Karpas-422 (cell line): Measurements from ENCODE around the gene XRCC1. TPM values are rescaled to one million over a fixed set of nuclear protein-coding genes. Genes with fewer than 3 reads are reported as not detected.

Experiments
- DNase-seq: peaks from one replicate; pipeline ENCODE4 v3.0.0-alpha.2; 2015
- H2AFZ ChIP-seq: fragments of 200-600 bp; sonication (generic); 2 replicates; pipeline ENCODE4 v1.6.1; 2014; ENCODE audit warnings: antibody characterized with exemption, low read length, mixed read lengths
- H3K27ac ChIP-seq: fragments of 200-600 bp; sonication (generic); 2 replicates; pipeline ENCODE4 v1.5.1; 2014; ENCODE audit warnings: mild to moderate bottlenecking, low read length, moderate library complexity
- H3K27me3 ChIP-seq: fragments of 200-600 bp; sonication (generic); 2 replicates; pipeline ENCODE4 v1.6.1; 2014; ENCODE audit warnings: low read length, mixed read lengths
- H3K36me3 ChIP-seq: fragments of 200-600 bp; sonication (generic); 2 replicates; pipeline ENCODE4 v1.6.1; 2014; ENCODE audit warnings: low read length, mixed read lengths; ENCODE audit not compliant: insufficient read depth
- H3K4me1 ChIP-seq: fragments of 200-600 bp; sonication (generic); 2 replicates; pipeline ENCODE4 v1.6.1; 2014; ENCODE audit warnings: mild to moderate bottlenecking, low read length, mixed read lengths
- H3K4me2 ChIP-seq: fragments of 200-600 bp; sonication (generic); 2 replicates; pipeline ENCODE4 v1.6.1; 2014; ENCODE audit warnings: low read length, low read depth, mild to moderate bottlenecking; ENCODE audit not compliant: poor library complexity, severe bottlenecking
- H3K4me3 ChIP-seq: fragments of 200-600 bp; sonication (generic); 2 replicates; pipeline ENCODE4 v1.5.1; 2014; ENCODE audit warnings: mild to moderate bottlenecking, antibody characterized with exemption, low read length, mixed read lengths
- H3K79me2 ChIP-seq: fragments of 200-600 bp; sonication (generic); 2 replicates; pipeline ENCODE4 v1.6.1; 2014; ENCODE audit warnings: mild to moderate bottlenecking, low read length, mixed read lengths
- H3K9ac ChIP-seq: fragments of 200-600 bp; sonication (generic); 2 replicates; pipeline ENCODE4 v1.6.0; 2014; ENCODE audit warnings: low read length
- H3K9me2 ChIP-seq: fragments of 200-600 bp; sonication (generic), shearing (Covaris generic); replicated peaks from 2 replicates; pipeline ENCODE4 v1.6.0; 2014; ENCODE audit warnings: mild to moderate bottlenecking, low read length, moderate library complexity; ENCODE audit not compliant: insufficient read depth
- H3K9me3 ChIP-seq: fragments of 300-700, 200-600 bp; sonication (generic); 2 replicates; pipeline ENCODE4 v1.6.1; 2014; ENCODE audit warnings: low read length, mixed read lengths
- H4K20me1 ChIP-seq: fragments of 200-600 bp; sonication (generic); 2 replicates; pipeline ENCODE4 v1.6.1; 2014; ENCODE audit warnings: mild to moderate bottlenecking, antibody characterized with exemption, low read length, low read depth; ENCODE audit not compliant: insufficient read depth
- total RNA-seq: library from RNA; depleted of rRNA; stranded (reverse); fragments of >200 nt; shearing (Covaris generic); gene quantifications from 2 replicates; pipeline ENCODE4 v1.2.3, GENCODE V29; 2014; ENCODE audit warnings: low replicate concordance

Gene XRCC1
- total RNA-seq, 1 experiment from 2014 or later, result 40.6 TPM

GRCh38 chr19:43574424-43575155 lies 737 bp downstream of the XRCC1 start:
- Histone ChIP-seq H2AFZ (0 out of 2 replicates have a peak overlapping the region, but pooled peaks have one; percentile 55), H3K4me3 (peak overlapping the region; percentile 88)

GRCh38 chr19:43572171-43572588 lies 3.1 kb downstream of the XRCC1 start:
- no peak overlapping the region for H3K4me3 ChIP-seq
- H3K9me3 ChIP-seq, result no peaks in the 10 kb centered on the region
- no peak for DNase-seq

More at GRCh38 chr19:43574424-43575155, 737 bp downstream of the XRCC1 start:
- peak overlapping the region; percentile 96 for H3K9ac ChIP-seq
- H3K36me3 ChIP-seq, result no peaks in the 10 kb centered on the region
- H3K27me3 ChIP-seq, result no peaks in the 10 kb centered on the region
- peaks cover 10% of the 10 kb centered on the region for H3K4me1 ChIP-seq
- H4K20me1 ChIP-seq, result no peaks in the 10 kb centered on the region
- H3K79me2 ChIP-seq, result peaks cover 44% of the 10 kb centered on the region
- no peaks in the 10 kb centered on the region for H3K9me2 ChIP-seq
- H3K4me2 ChIP-seq, result peak overlapping the region; percentile 98
- H3K9me3 ChIP-seq, result no peaks in the 10 kb centered on the region
- DNase-seq, result peak; percentile 55
- peak overlapping the region; percentile 30; the same call in 1 of the 2 replicates for H3K27ac ChIP-seq

GRCh38 chr19:43570174-43570791 lies 5.0 kb downstream of the XRCC1 start:
- H3K79me2 ChIP-seq, result peaks cover 58% of the 10 kb centered on the region
- no peaks in the 10 kb centered on the region for H3K27me3 ChIP-seq
- peaks cover 5% of the 10 kb centered on the region for H3K4me1 ChIP-seq
- H2AFZ ChIP-seq, result no peak overlapping the region
- no peak overlapping the region for H3K4me2 ChIP-seq
- H3K27ac ChIP-seq, result no peak overlapping the region
- H4K20me1 ChIP-seq, result no peaks in the 10 kb centered on the region
- DNase-seq, result no peak
- no peaks in the 10 kb centered on the region for H3K9me3 ChIP-seq
- no peaks in the 10 kb centered on the region for H3K9me2 ChIP-seq
- H3K4me3 ChIP-seq, result no peak overlapping the region
- no peak overlapping the region for H3K9ac ChIP-seq
- H3K36me3 ChIP-seq, result no peaks in the 10 kb centered on the region

More at GRCh38 chr19:43572171-43572588, 3.1 kb downstream of the XRCC1 start:
- H3K27ac ChIP-seq, result no peak overlapping the region
- peaks cover 51% of the 10 kb centered on the region for H3K79me2 ChIP-seq
- H3K36me3 ChIP-seq, result no peaks in the 10 kb centered on the region
- H3K27me3 ChIP-seq, result no peaks in the 10 kb centered on the region
- no peak overlapping the region for H2AFZ ChIP-seq
- H4K20me1 ChIP-seq, result no peaks in the 10 kb centered on the region
- no peak overlapping the region for H3K4me2 ChIP-seq
- peaks cover 10% of the 10 kb centered on the region for H3K4me1 ChIP-seq
- no peaks in the 10 kb centered on the region for H3K9me2 ChIP-seq
- H3K9ac ChIP-seq, result no peak overlapping the region

GRCh38 chr19:43569657-43570056 lies 5.7 kb downstream of the XRCC1 start:
- no peak for DNase-seq
- Histone ChIP-seq H3K9ac (no peak overlapping the region), H3K9me2 (no peaks in the 10 kb centered on the region), H3K4me2 (no peak overlapping the region), H2AFZ (no peak overlapping the region), H3K36me3 (no peaks in the 10 kb centered on the region), H3K79me2 (peaks cover 58% of the 10 kb centered on the region), H3K9me3 (no peaks in the 10 kb centered on the region), H3K4me1 (peaks cover 4% of the 10 kb centered on the region), H3K27ac (no peak overlapping the region), H4K20me1 (no peaks in the 10 kb centered on the region), H3K4me3 (no peak overlapping the region), H3K27me3 (no peaks in the 10 kb centered on the region)

GRCh38 chr19:43564800-43565199 lies 10.5 kb downstream of the XRCC1 start:
- H3K36me3 ChIP-seq, result no peaks in the 10 kb centered on the region
- peaks cover 35% of the 10 kb centered on the region for H3K79me2 ChIP-seq
- no peaks in the 10 kb centered on the region for H4K20me1 ChIP-seq
- no peak overlapping the region for H2AFZ ChIP-seq
- no peaks in the 10 kb centered on the region for H3K27me3 ChIP-seq
- no peak overlapping the region for H3K9ac ChIP-seq
- H3K9me3 ChIP-seq, result no peaks in the 10 kb centered on the region
- no peak overlapping the region for H3K4me2 ChIP-seq
- H3K4me3 ChIP-seq, result no peak overlapping the region
- no peaks in the 10 kb centered on the region for H3K9me2 ChIP-seq
- peaks cover 5% of the 10 kb centered on the region for H3K4me1 ChIP-seq
- H3K27ac ChIP-seq, result no peak overlapping the region
- DNase-seq, result no peak

- DNase-seq, result no peak
- H3K79me2 ChIP-seq, result peaks cover 29% of the 10 kb centered on the region
- no peak overlapping the region for H3K4me3 ChIP-seq
- no peak overlapping the region for H2AFZ ChIP-seq
- no peaks in the 10 kb centered on the region for H4K20me1 ChIP-seq
- H3K36me3 ChIP-seq, result peaks cover 2% of the 10 kb centered on the region; the same call in 1 of the 2 replicates
- no peak overlapping the region for H3K9ac ChIP-seq
- H3K9me2 ChIP-seq, result no peaks in the 10 kb centered on the region
- no peaks in the 10 kb centered on the region for H3K9me3 ChIP-seq
- no peak overlapping the region for H3K4me2 ChIP-seq
- no peaks in the 10 kb centered on the region for H3K27me3 ChIP-seq
- H3K4me1 ChIP-seq, result peaks cover 5% of the 10 kb centered on the region
- H3K27ac ChIP-seq, result no peak overlapping the region
These were observed 11.4 kb downstream of the XRCC1 start for GRCh38 chr19:43563816-43564457.

GRCh38 chr19:43562698-43563241 lies 12.6 kb downstream of the XRCC1 start:
- peaks cover 2% of the 10 kb centered on the region; the same call in 1 of the 2 replicates for H3K36me3 ChIP-seq
- peaks cover 29% of the 10 kb centered on the region for H3K79me2 ChIP-seq
- no peak overlapping the region for H3K4me2 ChIP-seq
- no peak overlapping the region for H3K4me3 ChIP-seq
- H3K27me3 ChIP-seq, result no peaks in the 10 kb centered on the region
- no peaks in the 10 kb centered on the region for H3K9me3 ChIP-seq
- H3K9me2 ChIP-seq, result no peaks in the 10 kb centered on the region
- H3K9ac ChIP-seq, result no peak overlapping the region
- no peak overlapping the region for H2AFZ ChIP-seq
- H4K20me1 ChIP-seq, result no peaks in the 10 kb centered on the region
- no peak for DNase-seq
- no peak overlapping the region for H3K27ac ChIP-seq
- H3K4me1 ChIP-seq, result peaks cover 5% of the 10 kb centered on the region

- Histone ChIP-seq H3K36me3 (peaks cover 2% of the 10 kb centered on the region; the same call in 1 of the 2 replicates), H3K9me2 (no peaks in the 10 kb centered on the region), H3K4me1 (peaks cover 5% of the 10 kb centered on the region), H3K27me3 (no peaks in the 10 kb centered on the region), H3K27ac (no peak overlapping the region), H3K9me3 (no peaks in the 10 kb centered on the region), H3K9ac (no peak overlapping the region), H4K20me1 (no peaks in the 10 kb centered on the region), H3K4me3 (no peak overlapping the region), H3K79me2 (peaks cover 26% of the 10 kb centered on the region), H2AFZ (no peak overlapping the region), H3K4me2 (no peak overlapping the region)
- DNase-seq, result no peak
These were observed 13.1 kb downstream of the XRCC1 start for GRCh38 chr19:43562226-43562697.
